Panc1 (cell line): ENCODE measurements around the gene PTPRK. TPM values are rescaled to one million over a fixed set of nuclear protein-coding genes. Genes with fewer than 3 reads are reported as not detected.

Experiments used
- ATAC-seq: fragments of 200-7000 bp; cut with Tn5 transposase; 2 replicates; pipeline ENCODE4 v1.9.1; 2020; ENCODE audit warnings: mild to moderate bottlenecking, moderate library complexity
- BruUV-seq: library from RNA; stranded (reverse); fragments of 400-500 nt; replicated peaks from 2 replicates; lab custom pipeline; 2021; lab: Mats Ljungman, UMichigan
- CTCF ChIA-PET: fragments of 300-600 bp; sonication (Branson Sonifier 250); formaldehyde crosslinking; loops from one replicate; lab custom pipeline; 2022; ENCODE audit warnings: antibody characterized with exemption; lab: Charles Lee
- POLR2A ChIA-PET: fragments of 300-600 bp; sonication (Branson Sonifier 250); formaldehyde crosslinking; loops from one replicate; lab custom pipeline; 2022; ENCODE audit warnings: antibody characterized with exemption; lab: Charles Lee
- DNase-seq: peaks from one replicate; pipeline ENCODE4 v3.0.0-alpha.2; 2010; ENCODE audit warnings: low read depth, low spot score
- H3K27ac ChIP-seq: 2 replicates; pipeline ENCODE4 v1.5.1; 2011; ENCODE audit warnings: mild to moderate bottlenecking, low read length, inconsistent platforms
- H3K27me3 ChIP-seq: fragments of 200-500 bp; sonication (Bioruptor generic); 2 replicates; pipeline ENCODE4 v1.6.0; 2014; ENCODE audit warnings: low read length, inconsistent platforms; ENCODE audit not compliant: control insufficient read depth, insufficient read depth
- H3K36me3 ChIP-seq: fragments of 200-500 bp; sonication (Bioruptor generic); 2 replicates; pipeline ENCODE4 v1.5.1; 2014; ENCODE audit warnings: inconsistent platforms, mild to moderate bottlenecking, low read length, moderate library complexity; ENCODE audit not compliant: control insufficient read depth, insufficient read depth
- H3K4me1 ChIP-seq: 2 replicates; pipeline ENCODE4 v1.5.1; 2011; ENCODE audit warnings: inconsistent platforms, mild to moderate bottlenecking, low read length, moderate library complexity; ENCODE audit not compliant: control insufficient read depth, insufficient read depth
- H3K4me3 ChIP-seq, 2 experiments: 2 replicates each; pipeline ENCODE4 v1.5.1; 2011 to 2012; ENCODE audit warnings: low read depth in 2 of 2, low read length in 2 of 2, mild to moderate bottlenecking in 2 of 2, inconsistent platforms in 1 of 2, moderate library complexity in 1 of 2
- H3K9me3 ChIP-seq: fragments of 200-500 bp; sonication (Bioruptor generic); 2 replicates; pipeline ENCODE4 v1.5.1; 2014; ENCODE audit warnings: low read depth, mild to moderate bottlenecking, inconsistent platforms, low read length, moderate library complexity; ENCODE audit not compliant: control insufficient read depth, insufficient read depth
- POLR2AphosphoS5 ChIP-seq: IDR thresholded peaks from 2 replicates; pipeline ENCODE4 v1.6.1; 2012; ENCODE audit warnings: mild to moderate bottlenecking, low read depth, low read length, moderate library complexity
- SIN3A ChIP-seq: IDR thresholded peaks from 2 replicates; pipeline ENCODE4 v1.6.1; 2012; ENCODE audit warnings: low read depth, mild to moderate bottlenecking, low read length, moderate library complexity, borderline replicate concordance; ENCODE audit not compliant: insufficient read depth
- TCF7L2 ChIP-seq: IDR thresholded peaks from 2 replicates; pipeline ENCODE4 v1.6.1; 2011; ENCODE audit warnings: mild to moderate bottlenecking, low read depth, low read length, inconsistent platforms
- in situ Hi-C: cut with HindIII; loops from 2 replicates; pipeline ENCODE4 v1.10.0; 2016; ENCODE audit warnings: low sequenced_read_pairs, low pct_unique_long_range_greater_than_20kb
- intact Hi-C: fragments of 100-400 bp; cut with micrococcal nuclease; formaldehyde crosslinking; loops from one replicate; pipeline ENCODE4 v1.10.0; 2022; ENCODE audit not compliant: unreplicated experiment
- total RNA-seq: library from RNA; stranded (reverse); gene quantifications from one replicate; pipeline ENCODE4 v1.2.1, GENCODE V29; 2021; ENCODE audit not compliant: unreplicated experiment
- TF ChIP-seq, protein P1 (sequence below), 2 experiments: IDR thresholded peaks; 2 replicates each; pipeline ENCODE4 v1.6.1; 2011 to 2012; ENCODE audit warnings: low read depth in 2 of 2, control low read depth in 1 of 2, low read length in 1 of 2, mild to moderate bottlenecking in 1 of 2, moderate library complexity in 1 of 2; ENCODE audit not compliant: insufficient read depth in 1 of 2
- TF ChIP-seq, protein P2 (sequence below): fragments of 450-650 bp; IDR thresholded peaks from 2 replicates; pipeline ENCODE4 v1.5.1; 2017; ENCODE audit warnings: mild to moderate bottlenecking

PTPRK gene
- total RNA-seq, 1 experiment from 2014 or later, result 61.8 TPM

DNA sequence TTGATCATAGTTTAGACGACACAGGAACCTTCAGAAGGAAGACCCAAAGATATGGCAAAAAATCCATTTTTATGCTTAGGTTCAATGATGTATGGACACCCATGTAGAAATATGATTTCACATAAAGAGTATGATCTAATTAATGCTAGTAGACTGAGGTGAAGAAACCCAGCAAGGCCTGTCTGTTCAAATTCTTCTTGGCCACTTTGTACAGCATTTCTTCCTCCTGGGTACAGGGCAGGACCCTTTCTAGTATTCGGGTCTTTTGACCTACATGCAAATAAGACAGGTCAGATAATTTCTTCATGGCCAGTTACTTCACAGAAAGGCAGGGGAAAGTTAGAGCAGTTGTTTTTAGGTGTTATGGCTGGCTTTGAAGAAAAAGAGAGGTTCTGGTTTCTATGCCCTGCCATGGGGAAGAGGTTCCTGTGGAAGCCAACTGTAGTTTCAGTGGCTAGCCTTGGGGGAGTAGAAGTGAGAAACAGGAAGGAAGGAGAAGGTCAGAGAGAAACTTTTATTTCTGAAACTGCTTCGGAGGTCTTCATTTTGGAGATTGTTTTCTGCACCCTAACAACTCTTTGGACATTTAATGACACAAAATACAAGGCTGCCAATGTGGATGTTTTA is 208.3 kb downstream of the PTPRK start:
- CTCF ChIA-PET, result no interaction called here
- no peak for DNase-seq
- Histone ChIP-seq H3K36me3 (no peaks in the 10 kb centered on the region), H3K4me1 (no peaks in the 10 kb centered on the region), H3K27me3 (no peaks in the 10 kb centered on the region), H3K4me3 (no peak overlapping the region), H3K27ac (no peak overlapping the region), H3K9me3 (no peaks in the 10 kb centered on the region)
- in situ Hi-C loops (no loop called here), intact Hi-C loops (no loop called here)
- ATAC-seq, result no peak
- POLR2A ChIA-PET, result no interaction called here
- BruUV-seq, result no TSS peak
- TF ChIP-seq, protein P1, sequence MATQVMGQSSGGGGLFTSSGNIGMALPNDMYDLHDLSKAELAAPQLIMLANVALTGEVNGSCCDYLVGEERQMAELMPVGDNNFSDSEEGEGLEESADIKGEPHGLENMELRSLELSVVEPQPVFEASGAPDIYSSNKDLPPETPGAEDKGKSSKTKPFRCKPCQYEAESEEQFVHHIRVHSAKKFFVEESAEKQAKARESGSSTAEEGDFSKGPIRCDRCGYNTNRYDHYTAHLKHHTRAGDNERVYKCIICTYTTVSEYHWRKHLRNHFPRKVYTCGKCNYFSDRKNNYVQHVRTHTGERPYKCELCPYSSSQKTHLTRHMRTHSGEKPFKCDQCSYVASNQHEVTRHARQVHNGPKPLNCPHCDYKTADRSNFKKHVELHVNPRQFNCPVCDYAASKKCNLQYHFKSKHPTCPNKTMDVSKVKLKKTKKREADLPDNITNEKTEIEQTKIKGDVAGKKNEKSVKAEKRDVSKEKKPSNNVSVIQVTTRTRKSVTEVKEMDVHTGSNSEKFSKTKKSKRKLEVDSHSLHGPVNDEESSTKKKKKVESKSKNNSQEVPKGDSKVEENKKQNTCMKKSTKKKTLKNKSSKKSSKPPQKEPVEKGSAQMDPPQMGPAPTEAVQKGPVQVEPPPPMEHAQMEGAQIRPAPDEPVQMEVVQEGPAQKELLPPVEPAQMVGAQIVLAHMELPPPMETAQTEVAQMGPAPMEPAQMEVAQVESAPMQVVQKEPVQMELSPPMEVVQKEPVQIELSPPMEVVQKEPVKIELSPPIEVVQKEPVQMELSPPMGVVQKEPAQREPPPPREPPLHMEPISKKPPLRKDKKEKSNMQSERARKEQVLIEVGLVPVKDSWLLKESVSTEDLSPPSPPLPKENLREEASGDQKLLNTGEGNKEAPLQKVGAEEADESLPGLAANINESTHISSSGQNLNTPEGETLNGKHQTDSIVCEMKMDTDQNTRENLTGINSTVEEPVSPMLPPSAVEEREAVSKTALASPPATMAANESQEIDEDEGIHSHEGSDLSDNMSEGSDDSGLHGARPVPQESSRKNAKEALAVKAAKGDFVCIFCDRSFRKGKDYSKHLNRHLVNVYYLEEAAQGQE (IDR thresholded peaks at IDR 0.05; ENCODE audit: insufficient read depth in 1 of 2, low read depth in 2 of 2, low read length in 1 of 2), result no peak

DNA sequence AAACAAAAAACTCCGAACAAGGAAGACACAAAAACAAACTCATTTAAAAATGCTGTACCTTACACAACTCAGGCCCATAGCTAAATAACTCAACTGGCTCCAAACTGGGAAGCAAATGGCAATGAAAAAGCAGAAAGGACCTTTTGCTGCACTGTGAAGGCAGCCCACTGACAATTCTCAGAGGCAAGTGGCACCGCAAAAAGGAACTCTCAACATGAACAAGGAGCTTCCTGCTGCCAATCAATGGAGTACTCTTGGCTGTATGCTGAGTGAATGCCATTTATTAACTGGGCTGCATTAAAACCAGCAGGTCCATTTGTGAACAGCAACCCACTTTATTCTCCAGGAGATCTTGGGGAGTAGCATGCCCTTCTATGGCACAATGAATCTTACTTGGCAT is 209.9 kb downstream of the PTPRK start:
- no peak for DNase-seq
- no peak for ATAC-seq
- no peaks in the 10 kb centered on the region for H3K36me3 ChIP-seq
- no peak overlapping the region for H3K27ac ChIP-seq
- BruUV-seq, result no TSS peak
- CTCF ChIA-PET, result no interaction called here
- intact Hi-C loops, result no loop called here
- no peaks in the 10 kb centered on the region for H3K9me3 ChIP-seq
- in situ Hi-C loops, result no loop called here
- H3K4me3 ChIP-seq, result no peak overlapping the region
- H3K27me3 ChIP-seq, result no peaks in the 10 kb centered on the region
- no peaks in the 10 kb centered on the region for H3K4me1 ChIP-seq
- POLR2A ChIA-PET, result no interaction called here
- TF ChIP-seq TCF7L2 (no peak), SIN3A (no peak), POLR2AphosphoS5 (no peak)
- TF ChIP-seq, protein P2, sequence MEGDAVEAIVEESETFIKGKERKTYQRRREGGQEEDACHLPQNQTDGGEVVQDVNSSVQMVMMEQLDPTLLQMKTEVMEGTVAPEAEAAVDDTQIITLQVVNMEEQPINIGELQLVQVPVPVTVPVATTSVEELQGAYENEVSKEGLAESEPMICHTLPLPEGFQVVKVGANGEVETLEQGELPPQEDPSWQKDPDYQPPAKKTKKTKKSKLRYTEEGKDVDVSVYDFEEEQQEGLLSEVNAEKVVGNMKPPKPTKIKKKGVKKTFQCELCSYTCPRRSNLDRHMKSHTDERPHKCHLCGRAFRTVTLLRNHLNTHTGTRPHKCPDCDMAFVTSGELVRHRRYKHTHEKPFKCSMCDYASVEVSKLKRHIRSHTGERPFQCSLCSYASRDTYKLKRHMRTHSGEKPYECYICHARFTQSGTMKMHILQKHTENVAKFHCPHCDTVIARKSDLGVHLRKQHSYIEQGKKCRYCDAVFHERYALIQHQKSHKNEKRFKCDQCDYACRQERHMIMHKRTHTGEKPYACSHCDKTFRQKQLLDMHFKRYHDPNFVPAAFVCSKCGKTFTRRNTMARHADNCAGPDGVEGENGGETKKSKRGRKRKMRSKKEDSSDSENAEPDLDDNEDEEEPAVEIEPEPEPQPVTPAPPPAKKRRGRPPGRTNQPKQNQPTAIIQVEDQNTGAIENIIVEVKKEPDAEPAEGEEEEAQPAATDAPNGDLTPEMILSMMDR, result no peak
- TF ChIP-seq, protein P1 (IDR thresholded peaks at IDR 0.05; ENCODE audit: insufficient read depth in 1 of 2, low read depth in 2 of 2, low read length in 1 of 2), result no peak
